Right renal pelvis (tissue), 4 donors: ENCODE data around the gene RPL22. TPM values are rescaled to one million over a fixed set of nuclear protein-coding genes. Genes with fewer than 3 reads are reported as not detected.

Experiments
- DNase-seq, 4 donors: peaks; one replicate each; pipeline ENCODE4 v3.0.0-alpha.2; 2013; ENCODE audit warnings: low read depth in 4 of 4, low spot score in 3 of 4, missing footprints in 1 of 4
- polyA plus RNA-seq, 4 donors: library from polyadenylated mRNA; unstranded; fragments of 120-200 nt; gene quantifications; one replicate each; pipeline ENCODE4 v1.2.1, GENCODE V29; 2013; ENCODE audit not compliant: insufficient read length in 4 of 4

The RPL22 gene
- polyA plus RNA-seq, 4 donors: 534 to 695 (median 662) TPM

- no peak for DNase-seq
Measured at GRCh38 chr1:6137758-6138157, 61.6 kb downstream of the RPL22 start.

DNA sequence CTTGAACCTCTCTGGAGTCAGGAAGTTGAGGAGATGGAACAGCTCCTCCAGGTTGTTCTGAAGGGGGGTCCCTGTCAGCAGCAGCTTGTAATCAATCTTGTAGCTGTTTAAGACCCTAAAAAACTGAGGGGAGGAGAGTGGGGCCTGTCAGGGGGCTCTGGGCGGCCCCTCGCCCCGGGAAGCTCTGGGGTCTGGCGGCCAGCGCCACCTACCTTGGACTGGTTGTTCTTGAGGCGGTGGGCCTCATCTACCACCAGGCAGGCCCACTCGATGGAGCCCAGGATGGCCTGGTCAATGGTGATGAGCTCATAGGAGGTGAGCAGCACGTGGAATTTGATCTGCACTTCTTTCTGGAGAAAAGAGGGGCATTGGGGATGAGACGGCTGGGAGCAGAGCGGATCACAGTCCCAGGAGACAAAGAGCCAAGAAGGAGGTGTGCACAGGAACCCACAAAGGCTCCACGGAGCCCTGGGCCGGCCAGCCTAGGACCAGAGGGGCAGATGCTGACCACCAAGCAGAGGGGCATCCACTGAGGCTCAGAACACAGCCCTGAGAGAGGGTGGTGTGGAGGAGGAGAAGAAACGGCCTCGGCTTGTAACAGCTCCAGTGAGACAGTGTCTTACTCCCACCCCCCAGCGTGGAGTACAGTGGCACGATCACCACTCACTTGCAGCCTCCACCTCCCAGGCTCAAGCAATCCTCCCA lies 62.7 kb downstream of the RPL22 start:
- no peak for DNase-seq

Other genes with a start within 250 kb of the RPL22 start
- gene NPHP4, start 207.2 kb downstream of the RPL22 start, polyA plus RNA-seq: 10 to 100 TPM in 3 of 4 donors, 1 to 10 TPM in 1; 9.8 to 14.0 (median 11.5) TPM
- 1 to 10 TPM; 3.6 to 5.6 (median 4.8) TPM for gene KCNAB2, start 153.7 kb downstream of the RPL22 start, polyA plus RNA-seq
- under 1 TPM; 0.21 to 0.43 (median 0.35) TPM for gene CHD5, start 19.3 kb downstream of the RPL22 start, polyA plus RNA-seq
- 10 to 100 TPM; 21.4 to 26.4 (median 23.0) TPM for gene RNF207, start 6.5 kb upstream of the RPL22 start, polyA plus RNA-seq
- 10 to 100 TPM; 60.9 to 67.3 (median 66.1) TPM for gene ICMT, start 36.4 kb upstream of the RPL22 start, polyA plus RNA-seq
- not detected for gene HES3, start 44.6 kb upstream of the RPL22 start, polyA plus RNA-seq
- gene GPR153, start 61.5 kb upstream of the RPL22 start, polyA plus RNA-seq: 1 to 10 TPM; 7.2 to 9.3 (median 7.7) TPM
- gene ACOT7, start 194.2 kb upstream of the RPL22 start, polyA plus RNA-seq: 10 to 100 TPM; 28.7 to 35.0 (median 31.5) TPM
- gene HES2, start 220.3 kb upstream of the RPL22 start, polyA plus RNA-seq: under 1 TPM; 0.27 to 0.73 (median 0.53) TPM
- 10 to 100 TPM; 10.1 to 21.6 (median 16.9) TPM for gene ESPN, start 225.2 kb upstream of the RPL22 start, polyA plus RNA-seq